Lower leg skin (tissue), 4 donors: ENCODE data around the gene GPC6. TPM values are rescaled to one million over a fixed set of nuclear protein-coding genes. Genes with fewer than 3 reads are reported as not detected.

Experiments used
- DNase-seq, 2 donors: peaks; one replicate each; pipeline ENCODE4 v3.0.0-alpha.2; 2019; ENCODE audit warnings: low spot score in 2 of 2
- H3K4me3 ChIP-seq: fragments of 200-600 bp; sonication (generic); 2 replicates; pipeline ENCODE4 v1.5.1; 2017; ENCODE audit warnings: mild to moderate bottlenecking, low read depth; ENCODE audit not compliant: poor library complexity, severe bottlenecking
- CTCF ChIP-seq, 3 donors: fragments of 450-650 bp; IDR thresholded peaks; one replicate each; pipeline ENCODE4 v1.5.1; 2016; ENCODE audit warnings: antibody characterized with exemption in 3 of 3, mild to moderate bottlenecking in 3 of 3, moderate library complexity in 2 of 3
- POLR2A ChIP-seq, 2 donors: fragments of 450-650 bp; IDR thresholded peaks; one replicate each; pipeline ENCODE4 v1.6.1; 2016 to 2017; ENCODE audit warnings: antibody characterized with exemption in 2 of 2, mild to moderate bottlenecking in 1 of 2, moderate library complexity in 1 of 2
- WGBS, 2 donors: methylation state at CpG; one replicate each; pipeline ENCODE4 v1.1.5; 2018; 5-methylcytosine and 5-hydroxymethylcytosine counted together
- intact Hi-C: fragments of 100-400 bp; cut with DNase I; formaldehyde crosslinking; loops from one replicate; pipeline ENCODE4 v1.15.0; 2023; ENCODE audit warnings: low total_unique reads
- total RNA-seq, 4 donors: library from RNA; depleted of rRNA; stranded (reverse); fragments of >200 nt; gene quantifications; one replicate each; pipeline ENCODE4 v1.1.0, GENCODE V29; 2016

GPC6 gene
- total RNA-seq, 4 donors from 2014 or later = 1.4 to 5.2 (median 2.5) TPM

DNA sequence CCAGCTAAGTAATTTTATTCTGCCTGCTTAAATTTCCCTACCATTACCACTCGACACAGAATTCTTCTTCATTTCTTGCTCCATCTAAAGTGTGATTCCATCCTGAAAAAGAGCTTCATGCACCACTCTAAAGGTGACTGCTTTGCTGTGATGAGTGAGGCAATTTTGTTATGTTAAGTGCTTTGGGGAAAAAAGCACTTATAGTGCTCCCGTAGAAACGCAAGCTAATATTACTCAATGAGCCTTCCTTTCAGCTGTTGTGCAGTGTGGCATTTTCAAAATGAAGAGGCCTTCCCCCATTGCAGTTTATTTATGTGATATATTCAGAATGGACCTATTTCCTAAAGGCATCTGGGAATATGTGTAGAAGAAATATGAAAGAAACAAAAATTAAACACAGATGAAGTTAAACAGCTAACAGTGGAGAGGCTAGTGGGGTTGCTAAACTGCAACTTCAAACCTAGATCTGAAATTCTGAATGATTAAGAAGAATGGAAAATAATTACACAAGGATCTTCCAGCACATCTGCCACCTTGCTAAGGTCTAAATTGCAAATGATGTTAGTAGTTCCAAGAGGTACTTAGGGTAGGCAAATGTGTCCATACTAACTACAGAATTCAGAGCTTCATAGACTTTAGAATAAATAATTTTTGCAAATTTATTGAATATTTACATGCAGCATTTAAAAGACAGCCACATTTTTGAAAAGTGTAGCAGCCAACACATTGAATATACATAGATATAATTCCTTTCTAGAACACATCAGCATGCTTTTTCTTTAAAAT, 1041.2 kb downstream of the GPC6 start:
- TF ChIP-seq CTCF (IDR thresholded peaks at IDR 0.05) (no peak), POLR2A (IDR thresholded peaks at IDR 0.05) (no peak)
- 73 to 75% methylated on average over 3 of the region's 3 CpGs for WGBS, 2 donors
- DNase-seq = no peak
- intact Hi-C loops = no loop called here
- no peak overlapping the region for H3K4me3 ChIP-seq

DNA sequence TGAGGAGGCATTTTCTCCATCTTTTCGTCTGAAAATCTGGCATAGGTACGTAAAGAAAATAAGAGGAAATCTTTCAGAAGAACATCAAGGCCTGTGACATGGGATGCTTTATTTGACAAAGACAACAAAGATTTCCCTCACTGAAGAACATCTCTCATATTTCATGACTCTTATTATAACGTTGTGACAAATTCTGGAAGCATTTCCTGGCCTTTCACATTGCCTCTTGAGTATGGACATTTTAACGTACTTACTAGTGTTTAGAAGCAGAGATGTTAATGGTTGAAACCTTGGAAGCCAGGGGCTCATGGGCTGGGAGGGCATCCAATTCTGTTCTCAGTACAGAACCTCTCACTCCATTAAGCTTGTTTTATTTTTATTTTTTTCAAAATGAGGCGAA, 1042.1 kb downstream of the GPC6 start:
- H3K4me3 ChIP-seq = no peak overlapping the region
- TF ChIP-seq POLR2A (IDR thresholded peaks at IDR 0.05) (no peak), CTCF (IDR thresholded peaks at IDR 0.05) (no peak)
- WGBS, 2 donors = 79 to 85% methylated on average over 5 of the region's 5 CpGs
- intact Hi-C loops = no loop called here
- DNase-seq = no peak

DNA sequence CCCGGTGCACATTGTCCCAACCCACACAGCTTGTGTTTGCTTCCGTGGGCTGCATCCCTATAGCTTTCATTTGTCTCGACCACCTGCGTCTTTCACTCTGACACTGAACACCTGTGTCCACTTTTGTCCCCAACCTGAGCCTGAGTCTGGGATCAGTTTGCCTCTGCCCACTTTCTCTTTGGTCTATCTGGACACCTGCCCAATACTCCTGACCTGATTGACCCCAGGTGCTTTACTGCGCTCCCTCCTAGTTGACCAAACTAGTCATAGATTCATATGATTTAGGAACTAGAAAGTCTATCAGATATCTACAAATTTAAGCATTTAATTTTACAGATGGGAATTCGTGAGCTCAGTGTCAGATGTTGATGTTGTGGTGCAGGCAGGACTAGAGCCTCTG, 1043.0 kb downstream of the GPC6 start:
- intact Hi-C loops = no loop called here
- H3K4me3 ChIP-seq = no peak overlapping the region
- 79 to 82% methylated on average over 6 of the region's 6 CpGs for WGBS, 2 donors
- no peak for TF ChIP-seq POLR2A (IDR thresholded peaks at IDR 0.05)
- TF ChIP-seq CTCF (IDR thresholded peaks at IDR 0.05) = no peak
- no peak for DNase-seq

DNA sequence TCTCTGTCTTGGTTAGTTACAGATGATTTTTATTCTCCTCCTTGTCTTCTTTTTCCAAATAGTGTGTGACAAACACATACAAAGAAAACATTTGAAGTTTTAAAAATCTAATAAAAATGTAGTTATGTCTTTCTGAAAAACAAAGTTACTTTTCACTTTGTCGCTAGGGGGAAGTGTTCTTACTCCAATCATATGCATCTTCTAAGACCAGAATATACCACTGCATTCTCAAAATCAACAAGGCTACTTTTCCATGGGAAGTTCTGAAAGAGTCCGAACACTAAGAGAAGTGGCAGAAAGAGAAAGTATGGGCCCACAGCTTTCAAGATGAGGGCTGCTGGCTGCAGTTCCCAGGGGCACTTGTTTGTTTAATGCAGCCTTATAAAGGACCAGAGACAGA, 1043.9 kb downstream of the GPC6 start:
- TF ChIP-seq POLR2A (IDR thresholded peaks at IDR 0.05) (no peak), CTCF (IDR thresholded peaks at IDR 0.05) (no peak)
- no peak overlapping the region for H3K4me3 ChIP-seq
- no peak for DNase-seq
- WGBS, 2 donors = 93 to 97% methylated on average over 2 of the region's 2 CpGs
- intact Hi-C loops = loop anchor here (10.0 kb wide), 1 partner anchor 856 kb away; no protein-coding TSS in a partner anchor

DNA sequence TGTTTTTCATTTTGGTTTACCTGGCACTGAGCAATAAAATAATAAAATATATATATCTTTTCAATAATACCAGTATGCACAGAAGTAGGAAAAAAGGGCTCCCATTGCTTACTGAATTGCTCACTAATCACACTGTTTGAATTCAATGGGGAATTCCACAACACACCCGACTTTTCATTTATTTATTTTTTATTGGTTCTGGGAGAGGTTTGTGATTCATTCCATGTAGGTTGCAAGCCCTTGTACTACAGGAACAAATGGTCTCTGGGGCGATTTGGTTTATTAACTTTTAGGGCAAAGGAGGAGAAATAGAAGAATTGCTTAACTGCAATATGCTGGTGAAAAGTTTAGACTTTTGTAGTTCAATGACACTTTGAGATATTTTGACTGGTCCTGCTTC, 1045.4 kb downstream of the GPC6 start:
- WGBS, 2 donors = 50 to 65% methylated on average over 2 of the region's 2 CpGs
- intact Hi-C loops = loop anchor here (10.0 kb wide), 1 partner anchor 857 kb away; no protein-coding TSS in a partner anchor
- TF ChIP-seq POLR2A (IDR thresholded peaks at IDR 0.05) = no peak

DNA sequence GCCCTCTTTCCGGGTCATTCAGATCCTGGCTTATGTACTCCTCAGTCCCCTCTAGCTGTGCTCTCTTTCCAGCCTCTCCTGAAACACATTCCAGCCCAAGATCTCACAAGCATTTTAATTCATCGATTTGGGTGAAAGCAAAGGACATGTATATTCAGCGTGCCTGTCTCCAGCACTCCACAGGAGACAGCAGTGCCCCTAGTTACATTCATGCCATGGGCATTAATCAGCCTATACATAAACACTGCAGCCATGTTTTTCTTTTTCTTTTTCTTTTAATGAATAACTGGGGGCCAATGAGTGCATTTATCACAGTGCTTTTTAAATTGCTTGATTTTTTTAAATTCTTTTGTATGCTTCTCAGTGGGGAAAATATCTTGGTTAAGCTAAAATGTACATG, 1053.7 kb downstream of the GPC6 start:
- TF ChIP-seq POLR2A (IDR thresholded peaks at IDR 0.05) (no peak), CTCF (IDR thresholded peaks at IDR 0.05) (no peak)
- DNase-seq = no peak
- H3K4me3 ChIP-seq = no peak overlapping the region
- intact Hi-C loops = no loop called here
- 78 to 90% methylated on average over 3 of the region's 3 CpGs for WGBS, 2 donors

More for the DNA sequence above, 1045.4 kb downstream of the GPC6 start:
- DNase-seq = no peak
- H3K4me3 ChIP-seq = no peak overlapping the region
